K562 (cell line): Measurements from ENCODE around the gene TLE6. TPM values are rescaled to one million over a fixed set of nuclear protein-coding genes. Genes with fewer than 3 reads are reported as not detected.

Source experiments
- BMI1 ChIP-seq: fragments of 150-350 bp; IDR thresholded peaks from 2 replicates; pipeline ENCODE4 v1.6.1; 2014; ENCODE audit warnings: low read length
- CBX1 ChIP-seq: sonication (generic); IDR thresholded peaks from 2 replicates; pipeline ENCODE4 v1.6.1; 2016; ENCODE audit warnings: antibody characterized with exemption, low read depth, mild to moderate bottlenecking
- CEBPZ ChIP-seq: fragments of 150-350 bp; IDR thresholded peaks from 2 replicates; pipeline ENCODE4 v1.6.1; 2014; ENCODE audit warnings: low read depth, mild to moderate bottlenecking, low read length, borderline replicate concordance
- COPS2 ChIP-seq: fragments of 450-650 bp; conservative IDR thresholded peaks from 2 replicates; pipeline ENCODE4 v1.6.1; 2016; ENCODE audit warnings: mild to moderate bottlenecking, moderate library complexity
- ELF2 ChIP-seq: fragments of 250-450 bp; sonication (Bioruptor Pico); IDR thresholded peaks from 2 replicates; pipeline ENCODE4 v1.5.0; 2021; ENCODE audit warnings: mild to moderate bottlenecking
- ERF ChIP-seq: fragments of 450-650 bp; formaldehyde crosslinking; IDR thresholded peaks from 2 replicates; pipeline ENCODE4 v1.4.0; 2020; ENCODE audit warnings: mild to moderate bottlenecking, mixed read lengths
- ESRRB ChIP-seq: fragments of 250-450 bp; sonication (Bioruptor Pico); IDR thresholded peaks from 2 replicates; pipeline ENCODE4 v1.5.0; 2020; ENCODE audit warnings: mild to moderate bottlenecking, moderate library complexity, borderline replicate concordance
- GTF2F1 ChIP-seq: IDR thresholded peaks from 2 replicates; pipeline ENCODE4 v1.6.1; 2011; ENCODE audit warnings: low read depth, low read length, improper control_type of control experiment
- KLF13 ChIP-seq: fragments of 450-650 bp; IDR thresholded peaks from 2 replicates; pipeline ENCODE4 v1.6.1; 2016; ENCODE audit warnings: missing genetic modification characterization, low read depth, mild to moderate bottlenecking, missing compliant biosample characterization, moderate library complexity, borderline replicate concordance
- KLF16 ChIP-seq: IDR thresholded peaks from 2 replicates; pipeline ENCODE4 v1.6.1; 2016; ENCODE audit warnings: antibody characterized with exemption
- MNT ChIP-seq, 2 experiments: fragments of 450-650 bp; conservative IDR thresholded peaks; 2 replicates each; pipeline ENCODE4 v1.6.1; 2017; ENCODE audit warnings: mild to moderate bottlenecking in 2 of 2, moderate library complexity in 2 of 2
- PRDM10 ChIP-seq: fragments of 450-650 bp; IDR thresholded peaks from 2 replicates; pipeline ENCODE4 v1.6.1; 2018; ENCODE audit not compliant: partially characterized antibody
- THRAP3 ChIP-seq: fragments of 450-650 bp; IDR thresholded peaks from 2 replicates; pipeline ENCODE4 v1.6.1; 2016; ENCODE audit warnings: mild to moderate bottlenecking, inconsistent platforms, borderline replicate concordance
- ZBTB2 ChIP-seq: fragments of 450-650 bp; IDR thresholded peaks from 2 replicates; pipeline ENCODE4 v1.6.1; 2016; ENCODE audit warnings: antibody characterized with exemption
- polyA plus RNA-seq, 8 experiments: library from polyadenylated mRNA; depleted of rRNA in 4 of 8; stranded (reverse) in 5 of 8; unstranded in 3 of 8; fragments of >200 nt; fragmentation: Nextera tagmentation in 2 of 8; fragmentation: Illumina TruSeq in 1 of 8; extraction: Ambion mirVana in 2 of 8; extraction: Trizol in 1 of 8; gene quantifications; 2 replicates each; pipeline versions ENCODE4 v1.2.1 to v1.2.3, GENCODE V29; 2011 to 2014; ENCODE audit warnings: inconsistent platforms in 1 of 8, missing spikeins in 1 of 8
- total RNA-seq, 7 experiments: library from RNA; depleted of rRNA in 6 of 7; stranded (reverse); fragments of >200 nt in 6 of 7; fragmentation: Illumina TruSeq in 2 of 7; extraction: Trizol in 2 of 7; gene quantifications; 2 replicates each; pipeline versions ENCODE4 v1.2.1 to v1.2.3, GENCODE V29; 2011 to 2021; ENCODE audit warnings: low replicate concordance in 1 of 7

The TLE6 gene
- total and polyA plus RNA-seq, 9 of the 15 experiments (the other 6 are each of a cell fraction or from before 2014, with no cell fraction given) = 1.1 to 6.1 (median 2.5) TPM

- TF ChIP-seq CEBPZ (no peak), THRAP3 (no peak), PRDM10 (peak; percentile 22), BMI1 (no peak), KLF16 (no peak), GTF2F1 (no peak), CBX1 (peak; percentile 97), MNT (conservative IDR thresholded peaks at IDR 0.05) (no peak; a peak in 1 of 4 replicates), ESRRB (CRISPR knock-in tag) (no peak), COPS2 (no peak), ERF (CRISPR knock-in tag) (no peak), ZBTB2 (no peak), KLF13 (peak; percentile 59; the same call in 1 of the 2 replicates), ELF2 (CRISPR knock-in tag) (no peak)
These were observed 58.3 kb downstream of the TLE6 start (continued) for GRCh38 chr19:3035542-3036118.
